H1 (cell line): ENCODE data around the gene PDLIM4. TPM values are rescaled to one million over a fixed set of nuclear protein-coding genes. Genes with fewer than 3 reads are reported as not detected.

ENCODE experiments used
- RXRA ChIP-seq: IDR thresholded peaks from 2 replicates; pipeline ENCODE4 v1.6.1; 2011; ENCODE audit warnings: low read depth, mild to moderate bottlenecking, low read length, moderate library complexity; ENCODE audit not compliant: insufficient read depth
- polyA plus RNA-seq, 7 experiments: library from polyadenylated mRNA; depleted of rRNA in 3 of 7; stranded (reverse) in 5 of 7; unstranded in 2 of 7; fragments of >200 nt in 5 of 7; fragments of 200-250 nt in 2 of 7; gene quantifications; 1 replicate in 5 of 7; 2 replicates in 1 of 7; 4 replicates in 1 of 7; pipeline versions ENCODE4 v1.2.1 to v1.2.3, GENCODE V29; 2011 to 2013; ENCODE audit warnings: missing spikeins in 2 of 7, mixed read lengths in 2 of 7
- total RNA-seq: library from RNA; stranded (reverse); fragmentation: NEBNext Ultra II Directional; extraction: Animal tissue kit (Norgen Biotek cat#: 25700); gene quantifications from 2 replicates; pipeline ENCODE4 v1.2.1, GENCODE V29; 2021

The PDLIM4 gene
- total and polyA plus RNA-seq, 2 of the 8 experiments (the other 6 are each of a cell fraction or from before 2014, with no cell fraction given), result 10.7 to 29.1 TPM

DNA sequence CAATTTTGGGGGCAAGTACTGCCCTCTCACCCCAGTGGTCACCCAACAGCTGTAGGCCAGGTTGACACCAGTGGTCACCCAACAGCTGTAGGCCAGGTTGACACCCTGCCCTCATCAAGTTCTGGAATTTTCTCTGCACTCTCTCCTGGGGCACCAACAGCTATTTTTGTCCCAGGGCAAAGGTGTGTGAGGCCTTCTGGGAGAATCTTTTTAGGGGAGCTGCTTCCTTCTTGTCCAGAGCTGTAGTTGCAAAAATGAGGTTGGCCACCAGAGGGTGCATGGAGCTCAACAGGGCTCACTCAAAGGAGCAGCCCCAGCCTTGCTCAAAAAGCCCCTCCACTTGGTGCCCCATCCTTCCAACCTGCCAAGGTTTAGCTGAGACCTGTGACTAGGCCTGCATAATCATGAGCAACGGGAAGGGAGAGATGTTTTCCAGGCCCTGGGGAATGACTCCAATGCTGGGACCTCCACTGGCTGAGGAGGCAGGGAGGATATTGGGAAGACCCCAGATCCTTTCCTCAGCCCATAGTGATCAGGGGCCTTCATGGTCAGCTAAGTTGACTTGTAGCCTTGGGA, 19.2 kb upstream of the PDLIM4 start (continued):
- TF ChIP-seq RXRA, result no peak
